H1 (cell line): ENCODE measurements around the gene POLR3H. TPM values are rescaled to one million over a fixed set of nuclear protein-coding genes. Genes with fewer than 3 reads are reported as not detected.

ENCODE experiments used
- CTCF ChIA-PET: fragments of 300-600 bp; sonication (Branson Sonifier 250); formaldehyde crosslinking; loops from one replicate; lab custom pipeline; 2021; ENCODE audit not compliant: partially characterized antibody; lab: Charles Lee
- POLR2A ChIA-PET: fragments of 300-600 bp; sonication (Branson Sonifier 250); formaldehyde crosslinking; loops from one replicate; lab custom pipeline; 2021; ENCODE audit warnings: inconsistent platforms; ENCODE audit not compliant: partially characterized antibody; lab: Charles Lee
- DNase-seq, 2 experiments: peaks; one replicate each; pipeline versions ENCODE4 v3.0.0 to v3.0.0-alpha.2; 2010 to 2022; ENCODE audit warnings: low spot score in 2 of 2, low read depth in 1 of 2, mixed read lengths in 1 of 2
- FAIRE-seq: peaks from 2 replicates; lab custom pipeline; 2011; peaks lifted over from hg19 to GRCh38; lab: Jason Lieb, UNC
- H2AFZ ChIP-seq: 2 replicates; pipeline ENCODE4 v1.8.1; 2012; ENCODE audit warnings: low read length, inconsistent platforms
- H2AK5ac ChIP-seq: 2 replicates; pipeline ENCODE4 v1.6.1; 2013; ENCODE audit warnings: low read depth, low read length
- H2BK120ac ChIP-seq: replicated peaks from 2 replicates; pipeline ENCODE3; 2013; ENCODE audit warnings: low read depth, low read length, inconsistent platforms
- H2BK12ac ChIP-seq: 2 replicates; pipeline ENCODE4 v1.6.1; 2013; ENCODE audit warnings: low read depth, low read length
- H2BK15ac ChIP-seq: 2 replicates; pipeline ENCODE4 v1.6.1; 2013; ENCODE audit warnings: low read length
- H2BK20ac ChIP-seq: 2 replicates; pipeline ENCODE4 v1.6.1; 2013; ENCODE audit warnings: low read length
- H2BK5ac ChIP-seq: 2 replicates; pipeline ENCODE4 v1.6.1; 2013; ENCODE audit warnings: low read depth, low read length
- H3K14ac ChIP-seq: 2 replicates; pipeline ENCODE4 v1.6.1; 2013; ENCODE audit warnings: inconsistent platforms; ENCODE audit not compliant: insufficient read length
- H3K18ac ChIP-seq: 2 replicates; pipeline ENCODE4 v1.6.1; 2013; ENCODE audit warnings: low read length; ENCODE audit errors: extremely low read depth
- H3K23ac ChIP-seq: 2 replicates; pipeline ENCODE4 v1.6.1; 2013; ENCODE audit warnings: inconsistent platforms; ENCODE audit not compliant: insufficient read length
- H3K23me2 ChIP-seq: 2 replicates; pipeline ENCODE4 v1.6.1; 2013; ENCODE audit warnings: low read depth, low read length
- H3K27ac ChIP-seq: 2 replicates; pipeline ENCODE4 v1.6.1; 2011; ENCODE audit warnings: low read depth, low read length, inconsistent platforms
- H3K27me3 ChIP-seq, 4 experiments: replicated peaks in 1 of 4; 1 replicate in 1 of 4; 2 replicates in 3 of 4; pipeline versions ENCODE4 v1.6.1 to v1.8.1; 2011 to 2013; ENCODE audit warnings: low read length in 3 of 4, mild to moderate bottlenecking in 3 of 4, inconsistent platforms in 2 of 4, mixed read lengths in 2 of 4, moderate library complexity in 1 of 4; ENCODE audit not compliant: control insufficient read depth in 3 of 4, insufficient read depth in 3 of 4; ENCODE audit errors: extremely low read depth in 1 of 4
- H3K36me3 ChIP-seq, 4 experiments: 2 replicates each; pipeline versions ENCODE4 v1.6.1 to v1.8.1; 2011 to 2013; ENCODE audit warnings: mild to moderate bottlenecking in 4 of 4, low read length in 3 of 4, moderate library complexity in 2 of 4, control low read depth in 1 of 4, inconsistent platforms in 1 of 4; ENCODE audit not compliant: insufficient read depth in 4 of 4, control insufficient read depth in 2 of 4
- H3K4ac ChIP-seq: replicated peaks from 2 replicates; pipeline ENCODE3; 2013; ENCODE audit warnings: low read length, low read depth, mixed read lengths, inconsistent platforms; ENCODE audit not compliant: insufficient read length
- H3K4me1 ChIP-seq, 4 experiments: replicated peaks in 1 of 4; 1 replicate in 1 of 4; 2 replicates in 3 of 4; pipeline versions ENCODE4 v1.6.1 to v1.8.1; 2011 to 2013; ENCODE audit warnings: low read length in 3 of 4, inconsistent platforms in 2 of 4, mixed read lengths in 1 of 4; ENCODE audit not compliant: insufficient read depth in 4 of 4, control insufficient read depth in 3 of 4
- H3K4me2 ChIP-seq, 2 experiments: 2 replicates each; pipeline versions ENCODE4 v1.6.1 to v1.8.1; 2011 to 2013; ENCODE audit warnings: low read depth in 2 of 2, low read length in 2 of 2, control low read depth in 1 of 2, inconsistent platforms in 1 of 2, mild to moderate bottlenecking in 1 of 2; ENCODE audit not compliant: insufficient read depth in 1 of 2
- H3K4me3 ChIP-seq, 4 experiments: fragments of 200-600, 300-600 bp in 1 of 4; sonication (generic), shearing (Covaris generic), sonication (Bioruptor Twin) in 1 of 4; 2 replicates each; pipeline versions ENCODE4 v1.5.1 to v1.8.1; 2011 to 2016; ENCODE audit warnings: low read length in 4 of 4, low read depth in 3 of 4, control low read depth in 2 of 4, inconsistent platforms in 2 of 4, mild to moderate bottlenecking in 2 of 4, mixed read lengths in 1 of 4, moderate library complexity in 1 of 4; ENCODE audit not compliant: insufficient read depth in 2 of 4; ENCODE audit errors: extremely low read depth in 1 of 4
- H3K56ac ChIP-seq: replicated peaks from 2 replicates; pipeline ENCODE3; 2013; ENCODE audit warnings: low read depth, mild to moderate bottlenecking, mixed read lengths, low read length, inconsistent platforms; ENCODE audit not compliant: insufficient read length
- H3K79me1 ChIP-seq: 2 replicates; pipeline ENCODE4 v1.6.1; 2013; ENCODE audit warnings: low read depth, low read length, control low read depth
- H3K79me2 ChIP-seq, 2 experiments: 2 replicates each; pipeline versions ENCODE4 v1.6.1 to v1.8.1; 2012 to 2013; ENCODE audit warnings: low read length in 2 of 2, mild to moderate bottlenecking in 2 of 2, inconsistent platforms in 1 of 2; ENCODE audit not compliant: insufficient read depth in 2 of 2, control insufficient read depth in 1 of 2
- H3K9ac ChIP-seq, 4 experiments: replicated peaks in 1 of 4; 1 replicate in 1 of 4; 2 replicates in 3 of 4; pipeline versions ENCODE4 v1.6.1 to v1.8.1; 2011 to 2013; ENCODE audit warnings: low read depth in 3 of 4, low read length in 3 of 4, control low read depth in 2 of 4, mild to moderate bottlenecking in 2 of 4, moderate library complexity in 2 of 4, inconsistent platforms in 1 of 4; ENCODE audit errors: extremely low read depth in 1 of 4
- H3K9me3 ChIP-seq, 2 experiments: 2 replicates each; pipeline versions ENCODE4 v1.6.1 to v1.8.1; 2012 to 2013; ENCODE audit warnings: mild to moderate bottlenecking in 2 of 2, moderate library complexity in 2 of 2, control low read depth in 1 of 2, inconsistent platforms in 1 of 2, low read depth in 1 of 2, low read length in 1 of 2, mixed read lengths in 1 of 2; ENCODE audit not compliant: insufficient read depth in 2 of 2
- H4K20me1 ChIP-seq, 2 experiments: replicated peaks in 1 of 2; 2 replicates each; pipeline versions ENCODE3 to v1.8.1; 2011 to 2013; ENCODE audit warnings: inconsistent platforms in 2 of 2, low read length in 2 of 2, mild to moderate bottlenecking in 1 of 2; ENCODE audit not compliant: insufficient read depth in 2 of 2, control insufficient read depth in 1 of 2
- H4K5ac ChIP-seq: 2 replicates; pipeline ENCODE4 v1.6.1; 2013; ENCODE audit warnings: low read length, low read depth, mixed read lengths, inconsistent platforms; ENCODE audit not compliant: insufficient read length
- H4K8ac ChIP-seq: 2 replicates; pipeline ENCODE4 v1.8.0; 2013; ENCODE audit warnings: mild to moderate bottlenecking, moderate library complexity, low read length, inconsistent platforms; ENCODE audit not compliant: insufficient read depth; ENCODE audit errors: extremely low read depth
- H4K91ac ChIP-seq: replicated peaks from 2 replicates; pipeline ENCODE3; 2013; ENCODE audit warnings: low read length, mixed read lengths, inconsistent platforms; ENCODE audit not compliant: insufficient read length
- KDM1A ChIP-seq: fragments of 200-600, 300-600 bp; sonication (generic); IDR thresholded peaks from 2 replicates; pipeline ENCODE4 v1.7.1; 2016; ENCODE audit warnings: mild to moderate bottlenecking, low read length, borderline replicate concordance
- NANOG ChIP-seq: IDR thresholded peaks from 2 replicates; pipeline ENCODE4 v1.6.1; 2011; ENCODE audit warnings: low read length, low read depth, mild to moderate bottlenecking, inconsistent platforms; ENCODE audit not compliant: insufficient read depth, poor library complexity, severe bottlenecking
- SRF ChIP-seq: IDR thresholded peaks from 2 replicates; pipeline ENCODE4 v1.6.1; 2011; ENCODE audit warnings: mild to moderate bottlenecking, low read depth, low read length, moderate library complexity
- WGBS, 2 experiments: shearing (Covaris generic) in 1 of 2; methylation state at CpG; one replicate each; pipeline versions ENCODE4 v1.1.6 to v1.1.7; 2013 to 2015; ENCODE audit warnings: low lambda C conversion rate in 2 of 2, mixed read lengths in 2 of 2, inconsistent platforms in 1 of 2, low coverage in 1 of 2, missing lambda C conversion rate in 1 of 2; ENCODE audit not compliant: insufficient replicate concordance in 2 of 2, insufficient coverage in 1 of 2, insufficient read length in 1 of 2; ENCODE audit errors: extremely low coverage in 1 of 2, missing lambda C conversion rate in 1 of 2; 5-methylcytosine and 5-hydroxymethylcytosine counted together
- polyA plus RNA-seq, 7 experiments: library from polyadenylated mRNA; depleted of rRNA in 3 of 7; stranded (reverse) in 5 of 7; unstranded in 2 of 7; fragments of >200 nt in 5 of 7; fragments of 200-250 nt in 2 of 7; gene quantifications; 1 replicate in 5 of 7; 2 replicates in 1 of 7; 4 replicates in 1 of 7; pipeline versions ENCODE4 v1.2.1 to v1.2.3, GENCODE V29; 2011 to 2013; ENCODE audit warnings: missing spikeins in 2 of 7, mixed read lengths in 2 of 7
- total RNA-seq: library from RNA; stranded (reverse); fragmentation: NEBNext Ultra II Directional; extraction: Animal tissue kit (Norgen Biotek cat#: 25700); gene quantifications from 2 replicates; pipeline ENCODE4 v1.2.1, GENCODE V29; 2021
- TF ChIP-seq, protein P1 (sequence below), 3 experiments: IDR thresholded peaks; 1 replicate in 2 of 3; 2 replicates in 1 of 3; pipeline versions ENCODE4 v1.5.1 to v1.6.1; 2011; ENCODE audit warnings: low read length in 3 of 3, mild to moderate bottlenecking in 3 of 3, inconsistent platforms in 2 of 3, low read depth in 1 of 3, moderate library complexity in 1 of 3; ENCODE audit not compliant: insufficient read depth in 1 of 3; ENCODE audit errors: control extremely low read depth in 1 of 3

The POLR3H gene
- total and polyA plus RNA-seq, 2 of the 8 experiments (the other 6 are each of a cell fraction or from before 2014, with no cell fraction given): 29.7 to 39.2 TPM

DNA sequence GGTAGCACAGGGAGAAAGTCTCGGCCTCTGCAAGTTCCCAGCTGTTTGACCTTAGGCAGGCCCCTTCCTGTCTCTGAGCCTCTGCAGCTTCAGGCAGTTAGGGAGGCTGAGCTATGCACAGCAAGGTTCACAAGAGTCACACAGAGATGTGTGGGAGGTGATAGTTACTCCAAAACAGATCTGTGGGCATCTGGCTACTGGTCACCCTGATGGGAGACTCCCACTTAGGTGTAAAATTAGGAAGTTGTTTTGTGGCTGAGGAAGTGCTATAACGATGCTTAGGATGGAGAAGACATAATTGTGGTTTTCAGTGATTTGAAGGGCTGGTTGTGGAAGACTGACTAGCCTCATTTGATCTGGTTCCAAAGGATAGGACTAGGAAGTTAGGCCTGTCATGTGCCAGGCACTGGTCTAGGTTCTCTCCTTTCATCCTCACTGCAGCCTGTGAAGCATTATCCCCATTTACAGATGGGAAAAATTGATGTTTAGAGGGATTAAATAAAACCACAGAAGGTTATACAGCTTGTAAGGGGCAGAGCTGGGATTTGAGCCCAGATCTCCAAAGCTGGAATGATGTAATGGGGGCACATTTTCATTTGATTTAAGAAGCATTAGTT is 61.8 kb downstream of the POLR3H start:
- H3K27ac ChIP-seq: peak overlapping the region; percentile 54; the same call in 1 of the 2 replicates
- no peak for FAIRE-seq

More for the DNA sequence above, 61.8 kb downstream of the POLR3H start:
- H3K9me3 ChIP-seq: no peaks in the 10 kb centered on the region
- CTCF ChIA-PET: interaction anchor here (0.6 to 7.8 kb wide), 9 partner anchors 9 to 86 kb away, joined by 3 to 79 read pairs (median 10); partner anchors contain the start of genes ACO2 and PHF5A
- DNase-seq: no peak
- peak overlapping the region; percentile 26; the same call in 1 of the 2 replicates for H3K18ac ChIP-seq
- peaks cover 24 to 42% (median 26%) of the 10 kb centered on the region in 4 experiments for H3K4me1 ChIP-seq
- 0 out of 2 replicates have a peak overlapping the region, but pooled peaks have one; percentile 44 for H2AK5ac ChIP-seq
- H3K79me2 ChIP-seq: peaks cover 3 to 75% of the 10 kb centered on the region in 2 experiments; a peak in 3 of 4 replicates
- H2BK5ac ChIP-seq: peak overlapping the region; percentile 85
- H3K23me2 ChIP-seq: no peaks in the 10 kb centered on the region
- H4K8ac ChIP-seq: no peak overlapping the region
- peaks cover 28% of the 10 kb centered on the region for H3K79me1 ChIP-seq
- no peak overlapping the region for H3K14ac ChIP-seq
- H2BK15ac ChIP-seq: 0 out of 2 replicates have a peak overlapping the region, but pooled peaks have one; percentile 40
- peak overlapping the region in 1 of 4 experiments; percentile 15; a peak in 2 of 8 replicates for H3K4me3 ChIP-seq
- H3K27me3 ChIP-seq: no peaks in the 10 kb centered on the region
- H3K4ac ChIP-seq: peak overlapping the region; percentile 49
- peak overlapping the region; percentile 43; the same call in 1 of the 2 replicates for H2BK20ac ChIP-seq
- H3K56ac ChIP-seq: no peak overlapping the region
- 0 out of 7 replicates have a peak overlapping the region, but pooled peaks of 2 of the 4 experiments have one; percentile 4 to 26 for H3K9ac ChIP-seq
- H4K5ac ChIP-seq: peak overlapping the region; percentile 39
- POLR2A ChIA-PET: interaction anchor here (0.6 to 30.6 kb wide), 10 partner anchors 9 to 101 kb away, joined by 3 to 887 read pairs (median 5); partner anchors contain the start of genes ACO2, PHF5A, TEF and TOB2
- no peaks in the 10 kb centered on the region; a peak in 1 of 8 replicates for H3K36me3 ChIP-seq
- H3K23ac ChIP-seq: no peak overlapping the region
- 75% methylated on average over 2 of the region's 2 CpGs; no CpG with 5 or more reads in 1 of the 2 experiments for WGBS, 2 experiments
- H2BK12ac ChIP-seq: peak overlapping the region; percentile 10; the same call in 1 of the 2 replicates
- H3K4me2 ChIP-seq: peak overlapping the region; percentile 57 to 67
- peak overlapping the region; percentile 71 for H2BK120ac ChIP-seq
- no peak for TF ChIP-seq SRF
- TF ChIP-seq, protein P1, sequence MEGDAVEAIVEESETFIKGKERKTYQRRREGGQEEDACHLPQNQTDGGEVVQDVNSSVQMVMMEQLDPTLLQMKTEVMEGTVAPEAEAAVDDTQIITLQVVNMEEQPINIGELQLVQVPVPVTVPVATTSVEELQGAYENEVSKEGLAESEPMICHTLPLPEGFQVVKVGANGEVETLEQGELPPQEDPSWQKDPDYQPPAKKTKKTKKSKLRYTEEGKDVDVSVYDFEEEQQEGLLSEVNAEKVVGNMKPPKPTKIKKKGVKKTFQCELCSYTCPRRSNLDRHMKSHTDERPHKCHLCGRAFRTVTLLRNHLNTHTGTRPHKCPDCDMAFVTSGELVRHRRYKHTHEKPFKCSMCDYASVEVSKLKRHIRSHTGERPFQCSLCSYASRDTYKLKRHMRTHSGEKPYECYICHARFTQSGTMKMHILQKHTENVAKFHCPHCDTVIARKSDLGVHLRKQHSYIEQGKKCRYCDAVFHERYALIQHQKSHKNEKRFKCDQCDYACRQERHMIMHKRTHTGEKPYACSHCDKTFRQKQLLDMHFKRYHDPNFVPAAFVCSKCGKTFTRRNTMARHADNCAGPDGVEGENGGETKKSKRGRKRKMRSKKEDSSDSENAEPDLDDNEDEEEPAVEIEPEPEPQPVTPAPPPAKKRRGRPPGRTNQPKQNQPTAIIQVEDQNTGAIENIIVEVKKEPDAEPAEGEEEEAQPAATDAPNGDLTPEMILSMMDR (IDR thresholded peaks at IDR 0.05; ENCODE audit: control extremely low read depth in 1 of 3, insufficient read depth in 1 of 3, low read depth in 1 of 3, low read length in 3 of 3): no peak
- TF ChIP-seq KDM1A: 0 out of 2 replicates have a peak, but pooled peaks have one; percentile 10
- TF ChIP-seq NANOG: no peak
- no peak overlapping the region for H2AFZ ChIP-seq
- peak overlapping the region; percentile 78 for H4K91ac ChIP-seq
- H4K20me1 ChIP-seq: peaks cover 4 to 24% of the 10 kb centered on the region in 2 experiments
